SK-N-SH (cell line): ENCODE data around the gene IRF2BP2. TPM values are rescaled to one million over a fixed set of nuclear protein-coding genes. Genes with fewer than 3 reads are reported as not detected.

ENCODE experiments used
- CTCF ChIA-PET: fragments of 300-600, 350-600 bp; formaldehyde crosslinking; extraction: SDS; loops from one replicate; lab custom pipeline; 2021; lab: Yijun Ruan, JAX
- POLR2A ChIA-PET: fragments of 350-600 bp; sonication (Branson Sonifier 250); formaldehyde crosslinking; extraction: SDS; loops from one replicate; lab custom pipeline; 2020; ENCODE audit warnings: antibody characterized with exemption, inconsistent platforms; lab: Yijun Ruan, JAX
- DNase-seq: peaks from one replicate; pipeline ENCODE4 v3.0.0; 2012
- H2AFZ ChIP-seq: fragments of 200-600 bp; sonication (generic); 2 replicates; pipeline ENCODE4 v1.8.1; 2016; ENCODE audit warnings: antibody characterized with exemption, mild to moderate bottlenecking, low read depth
- H3F3A ChIP-seq: fragments of 200-600 bp; sonication (generic); replicated peaks from 2 replicates; pipeline ENCODE3; 2016; ENCODE audit warnings: antibody characterized with exemption, mild to moderate bottlenecking; ENCODE audit not compliant: insufficient read depth
- H3K27ac ChIP-seq, 2 experiments: fragments of 200-500 bp in 1 of 2; fragments of 200-600 bp in 1 of 2; sonication (Bioruptor generic) in 1 of 2; sonication (generic), shearing (Covaris generic) in 1 of 2; 2 replicates each; pipeline versions ENCODE4 v1.5.1 to v1.6.1; 2014 to 2016; ENCODE audit warnings: low read depth in 2 of 2, inconsistent platforms in 1 of 2, low read length in 1 of 2, mild to moderate bottlenecking in 1 of 2, mixed read lengths in 1 of 2
- H3K27me3 ChIP-seq: fragments of 200-600 bp; sonication (generic), shearing (Covaris generic); 2 replicates; pipeline ENCODE4 v1.6.1; 2016; ENCODE audit warnings: mixed run types; ENCODE audit not compliant: insufficient read depth
- H3K36me3 ChIP-seq, 2 experiments: fragments of 200-500 bp in 1 of 2; fragments of 200-600 bp in 1 of 2; sonication (Bioruptor generic) in 1 of 2; sonication (generic) in 1 of 2; replicated peaks in 1 of 2; 2 replicates each; pipeline versions ENCODE3 to v1.5.1; 2014 to 2016; ENCODE audit warnings: low read length in 1 of 2, mild to moderate bottlenecking in 1 of 2; ENCODE audit not compliant: insufficient read depth in 2 of 2, control insufficient read depth in 1 of 2
- H3K4me1 ChIP-seq, 2 experiments: fragments of 200-500 bp in 1 of 2; fragments of 200-600 bp in 1 of 2; sonication (Bioruptor generic) in 1 of 2; sonication (generic), shearing (Covaris generic) in 1 of 2; 2 replicates each; pipeline versions ENCODE4 v1.5.1 to v1.6.1; 2014 to 2016; ENCODE audit warnings: low read depth in 1 of 2, low read length in 1 of 2, mixed run types in 1 of 2; ENCODE audit not compliant: insufficient read depth in 2 of 2, control insufficient read depth in 1 of 2
- H3K4me2 ChIP-seq: fragments of 200-600 bp; sonication (generic), shearing (Covaris generic); 2 replicates; pipeline ENCODE4 v1.6.1; 2017; ENCODE audit warnings: mixed run types
- H3K4me3 ChIP-seq, 2 experiments: fragments of 200-500 bp in 1 of 2; fragments of 200-600 bp in 1 of 2; sonication (Bioruptor generic) in 1 of 2; sonication (generic), shearing (Covaris generic) in 1 of 2; 2 replicates each; pipeline versions ENCODE4 v1.5.1 to v1.8.1; 2014 to 2016; ENCODE audit warnings: low read depth in 2 of 2, inconsistent platforms in 1 of 2, low read length in 1 of 2, mild to moderate bottlenecking in 1 of 2, mixed read lengths in 1 of 2, moderate library complexity in 1 of 2
- H3K79me2 ChIP-seq: fragments of 200-600 bp; sonication (generic); 2 replicates; pipeline ENCODE4 v1.8.1; 2017; ENCODE audit warnings: mild to moderate bottlenecking; ENCODE audit not compliant: insufficient read depth
- H3K9ac ChIP-seq: fragments of 200-600 bp; sonication (generic); 2 replicates; pipeline ENCODE4 v1.6.1; 2017; ENCODE audit warnings: mixed run types
- H3K9me2 ChIP-seq: fragments of 200-600 bp; sonication (generic); 2 replicates; pipeline ENCODE4 v1.6.1; 2017; ENCODE audit warnings: mixed run types
- H3K9me3 ChIP-seq: fragments of 200-600 bp; sonication (generic); 2 replicates; pipeline ENCODE4 v1.6.1; 2017; ENCODE audit warnings: mixed run types, mild to moderate bottlenecking, moderate library complexity
- H4K20me1 ChIP-seq: fragments of 200-600 bp; sonication (generic); 2 replicates; pipeline ENCODE4 v1.6.1; 2017; ENCODE audit warnings: mild to moderate bottlenecking, mixed run types; ENCODE audit not compliant: insufficient read depth
- CTCF ChIP-seq: fragments of 200-600 bp; sonication (generic); IDR thresholded peaks from 2 replicates; pipeline ENCODE4 v1.6.1; 2017; ENCODE audit warnings: antibody characterized with exemption, mild to moderate bottlenecking, moderate library complexity
- EP300 ChIP-seq, 2 experiments: IDR thresholded peaks; 2 replicates each; pipeline versions ENCODE4 v1.4.0 to v1.6.1; 2012; ENCODE audit warnings: borderline replicate concordance in 1 of 2, low read depth in 1 of 2, low read length in 1 of 2
- FOXM1 ChIP-seq: IDR thresholded peaks from 2 replicates; pipeline ENCODE4 v1.4.0; 2012; ENCODE audit warnings: low read depth, mild to moderate bottlenecking
- IRF3 ChIP-seq: fragments of 150-350 bp; IDR thresholded peaks from 2 replicates; pipeline ENCODE4 v1.6.1; 2016; ENCODE audit warnings: mild to moderate bottlenecking, low read depth, low read length
- NRF1 ChIP-seq: IDR thresholded peaks from 2 replicates; pipeline ENCODE4 v1.6.1; 2012; ENCODE audit warnings: low read depth, mild to moderate bottlenecking, low read length
- RCOR1 ChIP-seq: fragments of 150-350 bp; IDR thresholded peaks from 2 replicates; pipeline ENCODE4 v1.6.1; 2017; ENCODE audit warnings: antibody characterized with exemption, low read length
- RFX5 ChIP-seq: IDR thresholded peaks from 2 replicates; pipeline ENCODE4 v1.6.1; 2012; ENCODE audit warnings: mild to moderate bottlenecking, improper control_type of control experiment, low read length
- TAF1 ChIP-seq: IDR thresholded peaks from 2 replicates; pipeline ENCODE4 v1.6.1; 2012; ENCODE audit warnings: low read depth, mild to moderate bottlenecking, low read length, moderate library complexity, borderline replicate concordance
- TCF12 ChIP-seq: IDR thresholded peaks from 2 replicates; pipeline ENCODE4 v1.4.0; 2012
- WGBS: methylation state at CpG from one replicate; pipeline ENCODE4 v1.1.6; 2017; ENCODE audit warnings: low lambda C conversion rate; 5-methylcytosine and 5-hydroxymethylcytosine counted together
- polyA plus RNA-seq, 3 experiments: library from polyadenylated mRNA; depleted of rRNA; stranded (reverse); fragments of >200 nt; gene quantifications; 2 replicates each; pipeline ENCODE4 v1.2.3, GENCODE V29; 2012
- TF ChIP-seq, protein P1 (sequence below): IDR thresholded peaks from 2 replicates; pipeline ENCODE4; 2012

IRF2BP2 gene
- polyA plus RNA-seq, 1 of the 3 experiments (the other 2 are of a cell fraction): 73.9 TPM

DNA sequence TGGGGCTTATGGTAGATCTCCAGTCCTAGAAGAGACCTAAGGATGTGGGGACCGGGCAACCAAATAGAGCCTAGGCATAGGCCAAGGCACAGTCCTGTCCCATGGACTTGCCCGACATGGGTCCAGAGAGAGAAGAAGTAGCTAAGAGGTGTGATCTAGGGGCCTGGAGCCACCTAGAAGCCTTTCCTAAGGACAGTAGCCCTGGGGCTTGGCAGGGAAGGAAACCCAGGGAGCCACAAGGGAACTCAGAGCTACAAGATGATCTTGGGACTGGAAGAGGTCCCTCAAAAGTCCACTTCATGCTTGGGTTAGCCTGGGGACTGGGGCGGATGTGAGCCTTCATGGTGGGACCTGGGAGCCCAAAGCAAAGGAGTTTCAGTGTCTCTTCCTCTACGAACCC lies 18.8 kb downstream of the IRF2BP2 start:
- Histone ChIP-seq H3K27me3 (no peaks in the 10 kb centered on the region), H3K4me3 (no peak overlapping the region), H3K4me1 (peaks cover 0 to 6% of the 10 kb centered on the region in 2 experiments; a peak in 1 of 4 replicates), H3K9me2 (no peaks in the 10 kb centered on the region), H3K27ac (no peak overlapping the region), H3K36me3 (no peaks in the 10 kb centered on the region), H3K9ac (no peak overlapping the region), H3K9me3 (no peaks in the 10 kb centered on the region), H3K4me2 (no peak overlapping the region), H3K79me2 (no peaks in the 10 kb centered on the region), H4K20me1 (no peaks in the 10 kb centered on the region), H3F3A (no peaks in the 10 kb centered on the region), H2AFZ (no peak overlapping the region)
- POLR2A ChIA-PET: interaction anchor here (0.9 kb wide), 1 partner anchor 37 kb away, joined by 3 read pairs; no protein-coding TSS in a partner anchor
- 94% methylated on average over 4 of the region's 4 CpGs for WGBS
- TF ChIP-seq TCF12 (no peak), NRF1 (no peak), FOXM1 (no peak), EP300 (IDR thresholded peaks at IDR 0.05; ENCODE audit: borderline replicate concordance in 1 of 2, low read depth in 1 of 2, low read length in 1 of 2) (no peak), IRF3 (no peak), RCOR1 (no peak), TAF1 (no peak)
- TF ChIP-seq, protein P1, sequence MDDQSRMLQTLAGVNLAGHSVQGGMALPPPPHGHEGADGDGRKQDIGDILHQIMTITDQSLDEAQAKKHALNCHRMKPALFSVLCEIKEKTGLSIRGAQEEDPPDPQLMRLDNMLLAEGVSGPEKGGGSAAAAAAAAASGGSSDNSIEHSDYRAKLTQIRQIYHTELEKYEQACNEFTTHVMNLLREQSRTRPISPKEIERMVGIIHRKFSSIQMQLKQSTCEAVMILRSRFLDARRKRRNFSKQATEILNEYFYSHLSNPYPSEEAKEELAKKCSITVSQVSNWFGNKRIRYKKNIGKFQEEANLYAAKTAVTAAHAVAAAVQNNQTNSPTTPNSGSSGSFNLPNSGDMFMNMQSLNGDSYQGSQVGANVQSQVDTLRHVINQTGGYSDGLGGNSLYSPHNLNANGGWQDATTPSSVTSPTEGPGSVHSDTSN: no peak
- CTCF ChIA-PET: interaction anchor here (1.2 kb wide), 1 partner anchor 83 kb away, joined by 3 read pairs; no protein-coding TSS in a partner anchor
- DNase-seq: no peak

- H4K20me1 ChIP-seq: no peaks in the 10 kb centered on the region
- no peaks in the 10 kb centered on the region for H3F3A ChIP-seq
- no peak overlapping the region for H2AFZ ChIP-seq
- H3K27me3 ChIP-seq: no peaks in the 10 kb centered on the region
- no peaks in the 10 kb centered on the region for H3K36me3 ChIP-seq
- POLR2A ChIA-PET: no interaction called here
- H3K4me2 ChIP-seq: no peak overlapping the region
- no peak overlapping the region for H3K27ac ChIP-seq
- H3K9ac ChIP-seq: no peak overlapping the region
- H3K9me3 ChIP-seq: no peaks in the 10 kb centered on the region
- H3K79me2 ChIP-seq: no peaks in the 10 kb centered on the region
- WGBS: 76% methylated on average over 7 of the region's 7 CpGs
- 0 out of 2 replicates have a peak, but pooled peaks have one; percentile 12 for TF ChIP-seq RFX5
- TF ChIP-seq CTCF: no peak
- no peak overlapping the region for H3K4me3 ChIP-seq
- CTCF ChIA-PET: interaction anchor here (1.5 kb wide), 1 partner anchor 8 kb away, joined by 3 read pairs; no protein-coding TSS in a partner anchor
- no peaks in the 10 kb centered on the region for H3K9me2 ChIP-seq
- peak; percentile 39 for DNase-seq
- H3K4me1 ChIP-seq: peaks cover 0 to 7% of the 10 kb centered on the region in 2 experiments; a peak in 1 of 4 replicates
Observed at GRCh38 chr1:234589854-234590620, 19.9 kb downstream of the IRF2BP2 start.
